Activated naive CD4-positive, alpha-beta T cell treated with anti-CD3 and anti-CD28 coated beads, Interleukin-2, amount 50 U/mL, for 16 hours (primary cell): Measurements from ENCODE around the gene TMEM191C.
"Not testable (repeated sequence)": the region's sequence is repeated elsewhere in the genome, so short reads cannot be mapped to it uniquely, and the experiment has no call there.

Experiments used
- DNase-seq: peaks from one replicate; pipeline ENCODE4 v3.0.0-alpha.2; 2020

Gene TMEM191C

GRCh38 chr22:21446827-21447690, 20.1 kb upstream of the TMEM191C start:
- peak; percentile 6 for DNase-seq

- peak; percentile 11 for DNase-seq
Measured at GRCh38 chr22:21447694-21448402, 19.3 kb upstream of the TMEM191C start.

GRCh38 chr22:21448627-21449416, 18.4 kb upstream of the TMEM191C start:
- DNase-seq: peak; percentile 8

GRCh38 chr22:21449531-21450319, 17.5 kb upstream of the TMEM191C start:
- DNase-seq: peak; percentile 5

- peak; percentile 4 for DNase-seq
Measured at GRCh38 chr22:21450320-21450831, 16.8 kb upstream of the TMEM191C start.

GRCh38 chr22:21450858-21451353, 16.3 kb upstream of the TMEM191C start:
- no peak for DNase-seq

- DNase-seq: peak; percentile 1
Measured at GRCh38 chr22:21451545-21452520, 15.4 kb upstream of the TMEM191C start.

- DNase-seq: not testable (repeated sequence)
Measured at GRCh38 chr22:21452666-21453065, 14.5 kb upstream of the TMEM191C start.

- DNase-seq: not testable (repeated sequence)
Measured at GRCh38 chr22:21454998-21455333, 12.2 kb upstream of the TMEM191C start.

GRCh38 chr22:21455334-21456089, 11.7 kb upstream of the TMEM191C start:
- DNase-seq: no peak

- DNase-seq: no peak
Measured at GRCh38 chr22:21457023-21457787, 10.0 kb upstream of the TMEM191C start.

GRCh38 chr22:21462672-21463071, 4.5 kb upstream of the TMEM191C start:
- DNase-seq: not testable (repeated sequence)

- peak; percentile 90 for DNase-seq
Measured at GRCh38 chr22:21468194-21469096, 1.3 kb downstream of the TMEM191C start.

GRCh38 chr22:21469097-21469994, 2.2 kb downstream of the TMEM191C start:
- DNase-seq: not testable (repeated sequence)

GRCh38 chr22:21472984-21473383, 5.8 kb downstream of the TMEM191C start:
- DNase-seq: not testable (repeated sequence)

GRCh38 chr22:21473664-21474063, 6.5 kb downstream of the TMEM191C start:
- DNase-seq: not testable (repeated sequence)

- DNase-seq: not testable (repeated sequence)
Measured at GRCh38 chr22:21484039-21484438, 16.9 kb downstream of the TMEM191C start.
